Measurements from ENCODE around the gene GNB1. TPM values are rescaled to one million over a fixed set of nuclear protein-coding genes. Genes with fewer than 3 reads are reported as not detected.

The GNB1 gene
- total and polyA plus RNA-seq, 2 experiments from 2014 or later, result 134 to 175 TPM

- WGBS (ENCODE audit: low lambda C conversion rate, missing lambda C conversion rate), result 26% methylated on average over 14 of the region's 15 CpGs
- no peak overlapping the region for H3K27ac ChIP-seq
- TF ChIP-seq, protein P1, sequence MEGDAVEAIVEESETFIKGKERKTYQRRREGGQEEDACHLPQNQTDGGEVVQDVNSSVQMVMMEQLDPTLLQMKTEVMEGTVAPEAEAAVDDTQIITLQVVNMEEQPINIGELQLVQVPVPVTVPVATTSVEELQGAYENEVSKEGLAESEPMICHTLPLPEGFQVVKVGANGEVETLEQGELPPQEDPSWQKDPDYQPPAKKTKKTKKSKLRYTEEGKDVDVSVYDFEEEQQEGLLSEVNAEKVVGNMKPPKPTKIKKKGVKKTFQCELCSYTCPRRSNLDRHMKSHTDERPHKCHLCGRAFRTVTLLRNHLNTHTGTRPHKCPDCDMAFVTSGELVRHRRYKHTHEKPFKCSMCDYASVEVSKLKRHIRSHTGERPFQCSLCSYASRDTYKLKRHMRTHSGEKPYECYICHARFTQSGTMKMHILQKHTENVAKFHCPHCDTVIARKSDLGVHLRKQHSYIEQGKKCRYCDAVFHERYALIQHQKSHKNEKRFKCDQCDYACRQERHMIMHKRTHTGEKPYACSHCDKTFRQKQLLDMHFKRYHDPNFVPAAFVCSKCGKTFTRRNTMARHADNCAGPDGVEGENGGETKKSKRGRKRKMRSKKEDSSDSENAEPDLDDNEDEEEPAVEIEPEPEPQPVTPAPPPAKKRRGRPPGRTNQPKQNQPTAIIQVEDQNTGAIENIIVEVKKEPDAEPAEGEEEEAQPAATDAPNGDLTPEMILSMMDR (IDR thresholded peaks at IDR 0.05; ENCODE audit: poor library complexity), result peak; percentile 93
- TF ChIP-seq EZH2phosphoT487 (IDR thresholded peaks at IDR 0.05; ENCODE audit: low read depth, severe bottlenecking, unreplicated experiment), result no peak
These were observed 15.6 kb upstream of the GNB1 start for GRCh38 chr1:1906185-1907097.

DNA sequence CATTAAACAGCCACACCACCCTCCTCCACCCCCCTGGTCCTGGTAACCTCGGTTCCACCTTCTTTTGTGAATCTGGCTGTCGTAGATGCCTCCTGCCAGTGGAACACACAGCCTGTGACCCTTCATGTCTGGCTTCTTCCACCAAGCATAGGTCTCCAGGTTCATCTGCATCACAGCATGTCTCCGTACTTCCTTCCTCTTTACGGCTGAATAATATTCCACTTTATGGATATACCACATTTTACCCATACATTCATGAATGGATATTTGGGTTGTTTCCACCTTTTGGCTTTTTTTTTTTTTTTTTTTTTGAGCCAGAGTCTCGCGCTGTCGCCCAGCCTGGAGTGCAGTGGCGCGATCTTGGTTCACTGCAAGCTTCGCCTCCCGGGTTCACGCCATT is 12.3 kb upstream of the GNB1 start:
- Histone ChIP-seq H3K9me2 (replicated peaks; ENCODE audit: insufficient read depth) (no peaks in the 10 kb centered on the region), H2AFZ (no peak overlapping the region), H3K4me3 (no peak overlapping the region), H3K79me2 (peaks cover 6% of the 10 kb centered on the region), H3K27me3 (no peaks in the 10 kb centered on the region), H3K4me2 (no peak overlapping the region), H3K4me1 (ENCODE audit: insufficient read depth) (peaks cover 6% of the 10 kb centered on the region), H4K20me1 (ENCODE audit: insufficient read depth, poor library complexity, severe bottlenecking) (no peaks in the 10 kb centered on the region), H3K27ac (no peak overlapping the region), H3K36me3 (replicated peaks; ENCODE audit: insufficient read depth, low read depth) (no peaks in the 10 kb centered on the region), H3K9me3 (ENCODE audit: low read depth) (no peaks in the 10 kb centered on the region)
- DNase-seq (ENCODE audit: low spot score), result no peak
- WGBS (ENCODE audit: low lambda C conversion rate, missing lambda C conversion rate), result 93% methylated on average over 9 of the region's 12 CpGs
- TF ChIP-seq EZH2 (IDR thresholded peaks at IDR 0.05; ENCODE audit: borderline replicate concordance) (no peak), EZH2phosphoT487 (IDR thresholded peaks at IDR 0.05; ENCODE audit: low read depth, severe bottlenecking, unreplicated experiment) (no peak)
- TF ChIP-seq, protein P1 (IDR thresholded peaks at IDR 0.05; ENCODE audit: poor library complexity), result no peak

More at GRCh38 chr1:1906185-1907097, 15.6 kb upstream of the GNB1 start:
- Histone ChIP-seq H3K27me3 (no peaks in the 10 kb centered on the region), H2AFZ (no peak overlapping the region), H3K9me2 (replicated peaks; ENCODE audit: insufficient read depth) (no peaks in the 10 kb centered on the region), H3K9me3 (ENCODE audit: low read depth) (no peaks in the 10 kb centered on the region), H3K79me2 (peaks cover 9% of the 10 kb centered on the region), H3K4me1 (ENCODE audit: insufficient read depth) (peaks cover 16% of the 10 kb centered on the region), H4K20me1 (ENCODE audit: insufficient read depth, poor library complexity, severe bottlenecking) (no peaks in the 10 kb centered on the region), H3K4me3 (no peak overlapping the region), H3K36me3 (replicated peaks; ENCODE audit: insufficient read depth, low read depth) (no peaks in the 10 kb centered on the region), H3K4me2 (no peak overlapping the region)
- DNase-seq (ENCODE audit: low spot score), result peak; percentile 92

DNA sequence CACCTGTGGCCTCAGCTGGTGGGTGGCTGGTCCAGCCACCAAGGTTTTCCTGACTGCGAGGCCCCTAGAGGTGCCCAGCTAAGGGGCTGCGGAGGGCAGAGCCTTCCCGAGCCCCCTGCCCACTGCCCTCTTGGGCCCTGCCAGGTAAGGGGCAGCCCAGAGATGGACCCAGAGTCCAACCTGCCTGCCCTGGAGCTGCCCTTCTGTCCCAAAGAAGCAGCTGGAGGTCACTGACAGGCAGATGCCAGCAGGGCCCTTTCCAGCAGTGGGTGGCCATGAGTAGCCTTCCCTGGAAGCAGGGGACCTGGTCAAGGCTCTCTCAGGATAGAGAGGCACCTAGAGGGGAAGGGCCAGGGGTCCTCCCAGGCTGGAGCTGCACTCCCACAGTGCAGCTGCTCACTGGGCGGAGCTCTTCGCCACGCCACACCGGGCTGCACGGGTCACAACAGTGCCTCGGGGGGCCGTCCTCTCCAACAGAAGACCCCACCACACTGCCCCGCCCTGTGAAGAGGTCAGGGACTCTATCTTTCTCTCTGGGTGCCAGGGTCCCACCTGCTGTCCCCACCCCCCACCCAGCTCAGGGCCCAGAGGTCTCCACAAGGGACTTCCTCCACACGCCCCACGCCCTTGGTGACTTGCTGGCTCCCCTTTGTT is 10.9 kb upstream of the GNB1 start:
- Histone ChIP-seq H3K36me3 (replicated peaks; ENCODE audit: insufficient read depth, low read depth) (no peaks in the 10 kb centered on the region), H3K4me1 (ENCODE audit: insufficient read depth) (no peaks in the 10 kb centered on the region), H3K27ac (no peak overlapping the region), H3K9me3 (ENCODE audit: low read depth) (no peaks in the 10 kb centered on the region), H3K27me3 (no peaks in the 10 kb centered on the region), H3K79me2 (no peaks in the 10 kb centered on the region), H3K9me2 (replicated peaks; ENCODE audit: insufficient read depth) (no peaks in the 10 kb centered on the region), H3K4me2 (no peak overlapping the region), H4K20me1 (ENCODE audit: insufficient read depth, poor library complexity, severe bottlenecking) (no peaks in the 10 kb centered on the region), H3K4me3 (no peak overlapping the region), H2AFZ (no peak overlapping the region)
- WGBS (ENCODE audit: low lambda C conversion rate, missing lambda C conversion rate), result 89% methylated on average over 13 of the region's 13 CpGs
- TF ChIP-seq EZH2phosphoT487 (IDR thresholded peaks at IDR 0.05; ENCODE audit: low read depth, severe bottlenecking, unreplicated experiment) (no peak), EZH2 (IDR thresholded peaks at IDR 0.05; ENCODE audit: borderline replicate concordance) (no peak)
- TF ChIP-seq, protein P1 (IDR thresholded peaks at IDR 0.05; ENCODE audit: poor library complexity), result no peak
- DNase-seq (ENCODE audit: low spot score), result peak; percentile 2
